K562 (cell line): ENCODE data around the gene CEBPB. TPM values are rescaled to one million over a fixed set of nuclear protein-coding genes. Genes with fewer than 3 reads are reported as not detected.

Experiments used
- ATAC-seq: fragments of 200-7000 bp; cut with Tn5 transposase; 3 replicates; pipeline ENCODE4 v1.9.1; 2020; ENCODE audit warnings: moderate library complexity
- BruUV-seq: library from RNA; stranded (reverse); fragments of 400-500 nt; replicated peaks from 2 replicates; lab custom pipeline; 2021; lab: Mats Ljungman, UMichigan
- CTCF ChIA-PET: fragments of 300-600 bp; formaldehyde crosslinking; extraction: SDS; loops from one replicate; lab custom pipeline; 2021; ENCODE audit warnings: low intra/inter-chr PET ratio; lab: Yijun Ruan, JAX
- POLR2A ChIA-PET: fragments of 300-600, 350-650 bp; sonication (Branson Sonifier 250); formaldehyde crosslinking; extraction: SDS; loops from one replicate; lab custom pipeline; 2021; ENCODE audit warnings: antibody characterized with exemption, inconsistent platforms; lab: Yijun Ruan, JAX
- DNase-seq, 4 experiments: peaks; one replicate each; pipeline versions ENCODE4 v3.0.0 to v3.0.0-alpha.2; 2011 to 2018; ENCODE audit warnings: low spot score in 3 of 4, mixed read lengths in 3 of 4; ENCODE audit errors: extremely low read depth in 1 of 4
- FAIRE-seq: peaks from 2 replicates; lab custom pipeline; 2011; peaks lifted over from hg19 to GRCh38; lab: Jason Lieb, UNC
- H2AFZ ChIP-seq: 2 replicates; pipeline ENCODE4 v1.6.0; 2011; ENCODE audit warnings: low read depth, low read length, control low read depth, inconsistent platforms
- H3K27ac ChIP-seq: fragments of 200-600 bp; 3 replicates; pipeline ENCODE4 v1.8.0; 2011; ENCODE audit warnings: low read depth, mild to moderate bottlenecking, control low read depth, inconsistent platforms, low read length, moderate library complexity, mixed read lengths; ENCODE audit errors: extremely low read depth
- H3K27me3 ChIP-seq, 2 experiments: fragments of 300-600 bp in 1 of 2; 2 replicates in 1 of 2; 3 replicates in 1 of 2; pipeline versions ENCODE4 v1.6.0 to v1.8.0; 2011; ENCODE audit warnings: inconsistent platforms in 2 of 2, low read length in 2 of 2, mild to moderate bottlenecking in 1 of 2, mixed read lengths in 1 of 2, moderate library complexity in 1 of 2; ENCODE audit not compliant: control insufficient read depth in 2 of 2, insufficient read depth in 2 of 2
- H3K36me3 ChIP-seq: fragments of 300-600 bp; 3 replicates; pipeline ENCODE4 v1.8.0; 2011; ENCODE audit warnings: mild to moderate bottlenecking, low read length, inconsistent platforms; ENCODE audit not compliant: control insufficient read depth, insufficient read depth
- H3K4me1 ChIP-seq, 2 experiments: fragments of 200-600 bp in 1 of 2; replicated peaks in 1 of 2; 2 replicates in 1 of 2; 3 replicates in 1 of 2; pipeline versions ENCODE4 v1.5.1 to v1.8.0; 2011; ENCODE audit warnings: inconsistent platforms in 2 of 2, low read length in 2 of 2, mild to moderate bottlenecking in 1 of 2, mixed read lengths in 1 of 2, moderate library complexity in 1 of 2; ENCODE audit not compliant: control insufficient read depth in 2 of 2, insufficient read depth in 2 of 2
- H3K4me2 ChIP-seq: 2 replicates; pipeline ENCODE4 v1.6.1; 2011; ENCODE audit warnings: low read length, control low read depth, inconsistent platforms, mixed read lengths; ENCODE audit not compliant: insufficient read depth
- H3K4me3 ChIP-seq: fragments of 200-600 bp; sonication (generic), shearing (Covaris generic); 2 replicates; pipeline ENCODE4 v1.5.1; 2016; ENCODE audit warnings: control low read depth, inconsistent platforms
- H3K79me2 ChIP-seq: fragments of 200-600 bp; 3 replicates; pipeline ENCODE4 v1.8.0; 2011; ENCODE audit warnings: low read length, inconsistent platforms; ENCODE audit not compliant: control insufficient read depth, insufficient read depth
- H3K9ac ChIP-seq, 2 experiments: 2 replicates each; pipeline versions ENCODE4 v1.6.0 to v1.6.1; 2011; ENCODE audit warnings: low read depth in 2 of 2, low read length in 2 of 2, control low read depth in 1 of 2, inconsistent platforms in 1 of 2, mild to moderate bottlenecking in 1 of 2, mixed read lengths in 1 of 2; ENCODE audit not compliant: insufficient read depth in 1 of 2
- H3K9me1 ChIP-seq: one replicate; pipeline ENCODE4 v1.6.0; 2011; ENCODE audit warnings: inconsistent platforms, mild to moderate bottlenecking, low read length, moderate library complexity; ENCODE audit not compliant: control insufficient read depth, insufficient read depth
- H3K9me3 ChIP-seq: replicated peaks from 2 replicates; pipeline ENCODE4 v1.5.1; 2011; ENCODE audit warnings: low read depth, low read length, inconsistent platforms; ENCODE audit not compliant: control insufficient read depth, insufficient read depth
- H4K20me1 ChIP-seq: replicated peaks from 2 replicates; pipeline ENCODE4 v1.6.1; 2011; ENCODE audit warnings: low read length, inconsistent platforms, mixed read lengths; ENCODE audit not compliant: control insufficient read depth, insufficient read depth
- CUX1 ChIP-seq: fragments of 200-800 bp; sonication (Bioruptor generic); IDR thresholded peaks from 2 replicates; pipeline ENCODE4 v1.6.1; 2016; ENCODE audit warnings: missing genetic modification characterization, missing compliant biosample characterization
- DMBX1 ChIP-seq: fragments of 250-450 bp; sonication (Bioruptor Pico); IDR thresholded peaks from 2 replicates; pipeline ENCODE4 v1.8.0; 2022; ENCODE audit warnings: inconsistent platforms, mild to moderate bottlenecking, moderate library complexity, borderline replicate concordance
- HMBOX1 ChIP-seq: sonication (generic); IDR thresholded peaks from 2 replicates; pipeline ENCODE4 v1.6.1; 2016
- HMGXB4 ChIP-seq: sonication (generic); formaldehyde crosslinking; IDR thresholded peaks from 2 replicates; pipeline ENCODE4 v1.8.1; 2023; ENCODE audit warnings: mild to moderate bottlenecking, missing genetic modification reagents
- RBM17 ChIP-seq: fragments of 200-400 bp; formaldehyde crosslinking; IDR thresholded peaks from 2 replicates; pipeline ENCODE4 v1.6.1; 2017; ENCODE audit warnings: low read depth, mild to moderate bottlenecking, low read length, borderline replicate concordance
- ZNF696 ChIP-seq: fragments of 250-450 bp; sonication (Bioruptor Pico); conservative IDR thresholded peaks from 2 replicates; pipeline ENCODE4 v1.4.0; 2020; ENCODE audit warnings: mild to moderate bottlenecking, moderate library complexity
- WGBS: fragments of 100-300 bp; shearing (Covaris generic); methylation state at CpG from one replicate; pipeline ENCODE4 v1.1.6; 2016; ENCODE audit warnings: low coverage, mixed read lengths; ENCODE audit not compliant: insufficient coverage; ENCODE audit errors: missing lambda C conversion rate; 5-methylcytosine and 5-hydroxymethylcytosine counted together
- in situ Hi-C: fragments of 300-500 bp; cut with MboI; formaldehyde crosslinking; loops from 4 replicates; pipeline ENCODE4 v1.15.0; 2018; ENCODE audit warnings: inconsistent platforms, mixed read lengths
- intact Hi-C: fragments of 100-400 bp; cut with micrococcal nuclease; formaldehyde crosslinking; loops from 2 replicates; pipeline ENCODE4 v1.14.2; 2022
- polyA plus RNA-seq, 8 experiments: library from polyadenylated mRNA; depleted of rRNA in 4 of 8; stranded (reverse) in 5 of 8; unstranded in 3 of 8; fragments of >200 nt; fragmentation: Nextera tagmentation in 2 of 8; fragmentation: Illumina TruSeq in 1 of 8; extraction: Ambion mirVana in 2 of 8; extraction: Trizol in 1 of 8; gene quantifications; 2 replicates each; pipeline versions ENCODE4 v1.2.1 to v1.2.3, GENCODE V29; 2011 to 2014; ENCODE audit warnings: inconsistent platforms in 1 of 8, missing spikeins in 1 of 8
- total RNA-seq, 7 experiments: library from RNA; depleted of rRNA in 6 of 7; stranded (reverse); fragments of >200 nt in 6 of 7; fragmentation: Illumina TruSeq in 2 of 7; extraction: Trizol in 2 of 7; gene quantifications; 2 replicates each; pipeline versions ENCODE4 v1.2.1 to v1.2.3, GENCODE V29; 2011 to 2021; ENCODE audit warnings: low replicate concordance in 1 of 7
- TF ChIP-seq, protein P1 (sequence below): fragments of 250-450 bp; sonication (Bioruptor Pico); IDR thresholded peaks from 2 replicates; pipeline ENCODE4 v1.4.0; 2020; ENCODE audit warnings: mild to moderate bottlenecking, moderate library complexity

The CEBPB gene
- total and polyA plus RNA-seq, 9 of the 15 experiments (the other 6 are each of a cell fraction or from before 2014, with no cell fraction given): 1.2 to 72.6 (median 7.8) TPM

- FAIRE-seq (no peak), DNase-seq (peak in 2 of 4 experiments; percentile 2), ATAC-seq (no peak)
- POLR2A ChIA-PET: interaction anchor here (0.6 to 1.0 kb wide), 2 partner anchors 22 to 1559 kb away, joined by 3 to 7 read pairs; partner anchors contain the start of gene PEDS1
- intact Hi-C loops: loop anchor here (5.0 kb wide), 1 partner anchor 564 kb away; no protein-coding TSS in a partner anchor
- H4K20me1 ChIP-seq: no peaks in the 10 kb centered on the region
- H3K4me1 ChIP-seq: peaks cover 14 to 27% of the 10 kb centered on the region in 2 experiments
- no TSS peak for BruUV-seq
- no peaks in the 10 kb centered on the region for H3K9me3 ChIP-seq
- no peaks in the 10 kb centered on the region for H3K27me3 ChIP-seq
- no peak overlapping the region for H2AFZ ChIP-seq
- in situ Hi-C loops: no loop called here
- no peaks in the 10 kb centered on the region for H3K79me2 ChIP-seq
- no peak overlapping the region for H3K27ac ChIP-seq
- H3K4me3 ChIP-seq: no peak overlapping the region
- 68% methylated on average over 18 of the region's 18 CpGs for WGBS
- no peak overlapping the region for H3K4me2 ChIP-seq
- H3K36me3 ChIP-seq: no peaks in the 10 kb centered on the region
- no peaks in the 10 kb centered on the region for H3K9me1 ChIP-seq
- peak overlapping the region in 1 of 2 experiments; percentile 36; a peak in 1 of 4 replicates for H3K9ac ChIP-seq
- CTCF ChIA-PET: interaction anchor here (0.5 to 1.4 kb wide), 2 partner anchors 191 to 197 kb away, joined by 4 to 5 read pairs; no protein-coding TSS in a partner anchor
- no peak for TF ChIP-seq RBM17
- TF ChIP-seq, protein P1, sequence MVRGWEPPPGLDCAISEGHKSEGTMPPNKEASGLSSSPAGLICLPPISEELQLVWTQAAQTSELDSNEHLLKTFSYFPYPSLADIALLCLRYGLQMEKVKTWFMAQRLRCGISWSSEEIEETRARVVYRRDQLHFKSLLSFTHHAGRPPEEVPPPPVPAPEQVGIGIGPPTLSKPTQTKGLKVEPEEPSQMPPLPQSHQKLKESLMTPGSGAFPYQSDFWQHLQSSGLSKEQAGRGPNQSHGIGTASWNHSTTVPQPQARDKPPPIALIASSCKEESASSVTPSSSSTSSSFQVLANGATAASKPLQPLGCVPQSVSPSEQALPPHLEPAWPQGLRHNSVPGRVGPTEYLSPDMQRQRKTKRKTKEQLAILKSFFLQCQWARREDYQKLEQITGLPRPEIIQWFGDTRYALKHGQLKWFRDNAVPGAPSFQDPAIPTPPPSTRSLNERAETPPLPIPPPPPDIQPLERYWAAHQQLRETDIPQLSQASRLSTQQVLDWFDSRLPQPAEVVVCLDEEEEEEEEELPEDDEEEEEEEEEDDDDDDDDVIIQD (CRISPR knock-in tag): no peak
- no peak for TF ChIP-seq HMBOX1
- no peak for TF ChIP-seq HMGXB4
- TF ChIP-seq ZNF696 (CRISPR knock-in tag): no peak
- no peak for TF ChIP-seq DMBX1
- no peak for TF ChIP-seq CUX1 (CRISPR knock-in tag)
These were observed 14.4 kb upstream of the CEBPB start for GRCh38 chr20:50175938-50176933.
